Body of pancreas (tissue), 4 donors: ENCODE measurements around the gene TRNT1.

Source experiments
- POLR2A ChIP-seq, 3 donors: fragments of 450-650 bp; IDR thresholded peaks; one replicate each; pipeline ENCODE4 v1.6.1; 2016; ENCODE audit warnings: antibody characterized with exemption in 3 of 3, mild to moderate bottlenecking in 2 of 3
- TF ChIP-seq, protein P1 (sequence below), 7 experiments: fragments of 450-650 bp in 4 of 7; fragments of 200-600 bp in 3 of 7; sonication (generic) in 3 of 7; IDR thresholded peaks; one replicate each; pipeline ENCODE4 v1.5.1; 2016 to 2019; ENCODE audit warnings: antibody characterized with exemption in 7 of 7

GRCh38 chr3:3160826-3161225, 34.1 kb downstream of the TRNT1 start:
- TF ChIP-seq, protein P1, sequence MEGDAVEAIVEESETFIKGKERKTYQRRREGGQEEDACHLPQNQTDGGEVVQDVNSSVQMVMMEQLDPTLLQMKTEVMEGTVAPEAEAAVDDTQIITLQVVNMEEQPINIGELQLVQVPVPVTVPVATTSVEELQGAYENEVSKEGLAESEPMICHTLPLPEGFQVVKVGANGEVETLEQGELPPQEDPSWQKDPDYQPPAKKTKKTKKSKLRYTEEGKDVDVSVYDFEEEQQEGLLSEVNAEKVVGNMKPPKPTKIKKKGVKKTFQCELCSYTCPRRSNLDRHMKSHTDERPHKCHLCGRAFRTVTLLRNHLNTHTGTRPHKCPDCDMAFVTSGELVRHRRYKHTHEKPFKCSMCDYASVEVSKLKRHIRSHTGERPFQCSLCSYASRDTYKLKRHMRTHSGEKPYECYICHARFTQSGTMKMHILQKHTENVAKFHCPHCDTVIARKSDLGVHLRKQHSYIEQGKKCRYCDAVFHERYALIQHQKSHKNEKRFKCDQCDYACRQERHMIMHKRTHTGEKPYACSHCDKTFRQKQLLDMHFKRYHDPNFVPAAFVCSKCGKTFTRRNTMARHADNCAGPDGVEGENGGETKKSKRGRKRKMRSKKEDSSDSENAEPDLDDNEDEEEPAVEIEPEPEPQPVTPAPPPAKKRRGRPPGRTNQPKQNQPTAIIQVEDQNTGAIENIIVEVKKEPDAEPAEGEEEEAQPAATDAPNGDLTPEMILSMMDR (IDR thresholded peaks at IDR 0.05): no peak
- no peak for TF ChIP-seq POLR2A (IDR thresholded peaks at IDR 0.05)
